ENCODE results near the gene POU2F3.
"Not testable (repeated sequence)": the region's sequence is repeated elsewhere in the genome, so short reads cannot be mapped to it uniquely, and the experiment has no call there.

POU2F3 gene

DNA sequence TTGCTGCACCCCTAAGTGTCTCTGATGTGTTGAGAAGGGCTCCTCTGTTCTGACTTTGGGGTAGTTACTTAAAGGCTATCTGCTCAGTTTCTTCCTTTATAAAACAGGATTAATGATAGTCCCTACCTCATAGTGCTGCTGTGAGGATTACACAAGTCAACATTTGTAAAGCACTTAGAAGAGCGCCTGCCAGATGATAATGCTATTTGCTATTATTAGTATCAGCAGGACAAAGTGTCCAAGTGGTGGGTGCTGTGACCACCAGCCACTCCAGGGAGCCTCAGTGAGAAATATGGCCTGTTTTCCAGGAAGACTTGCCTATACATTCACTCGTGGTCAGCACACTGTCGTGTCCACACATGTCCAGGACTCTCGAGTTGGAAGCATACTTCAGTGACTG lies 16.2 kb downstream of the POU2F3 start:
- DNase-seq: no peak

DNA sequence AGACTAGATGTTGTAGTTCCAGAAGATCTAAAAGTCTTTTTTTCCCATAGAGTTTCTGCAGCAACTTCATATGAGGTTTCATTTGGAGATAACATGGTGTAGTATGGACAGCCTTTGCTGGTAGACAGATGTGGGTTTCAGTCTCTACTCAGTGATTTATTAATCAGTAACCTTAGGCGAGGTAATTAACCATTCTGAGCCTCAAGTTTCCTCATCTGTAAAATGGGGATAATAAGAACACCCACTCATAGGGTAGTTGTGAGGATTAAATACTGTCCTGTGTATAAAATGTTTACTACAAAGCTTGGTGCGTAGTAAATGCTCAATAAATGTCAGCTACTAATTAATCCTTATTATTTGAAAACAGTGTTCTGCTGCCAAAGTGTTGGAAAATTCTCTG lies 16.8 kb downstream of the POU2F3 start:
- DNase-seq: no peak

DNA sequence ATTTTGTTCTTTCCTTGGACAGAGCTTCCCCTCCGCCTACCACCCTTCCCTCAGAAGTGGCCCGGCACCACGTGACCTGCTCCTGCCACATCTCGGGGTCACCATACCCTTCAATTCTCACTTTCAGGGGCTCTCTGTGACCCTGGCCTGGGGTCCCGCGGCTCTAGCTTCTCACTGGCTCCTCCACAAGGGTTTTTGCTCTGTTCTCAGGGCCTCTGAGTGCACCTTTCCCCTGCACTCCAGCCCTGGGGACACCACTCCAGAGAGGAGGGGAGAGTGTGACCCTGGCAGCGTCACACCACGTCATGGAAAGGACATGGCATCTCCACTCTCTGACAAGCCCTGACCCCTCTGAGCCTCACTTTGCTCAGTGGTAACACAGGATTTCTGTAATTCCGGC lies 17.4 kb downstream of the POU2F3 start:
- no peak for DNase-seq

DNA sequence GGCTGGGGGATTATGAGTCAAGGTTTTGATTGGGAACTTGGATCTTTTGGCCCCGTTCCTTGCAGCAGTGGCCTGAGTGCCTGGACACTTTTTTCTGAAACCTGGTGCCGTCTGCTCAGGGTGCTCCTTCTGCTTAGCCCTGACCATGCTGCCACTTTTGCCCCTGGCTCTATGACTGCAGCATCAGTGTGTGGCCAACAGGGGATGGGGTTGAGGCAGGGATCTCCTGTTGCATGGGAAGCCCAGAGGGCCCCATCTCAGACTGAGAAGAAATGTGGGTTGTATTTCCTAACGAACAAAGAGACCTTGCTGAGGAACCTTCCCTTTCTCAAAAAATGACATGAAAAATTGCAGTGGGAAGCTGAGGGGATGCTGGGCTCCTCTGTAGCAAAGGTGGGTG lies 18.7 kb downstream of the POU2F3 start:
- DNase-seq: peak; percentile 53

DNA sequence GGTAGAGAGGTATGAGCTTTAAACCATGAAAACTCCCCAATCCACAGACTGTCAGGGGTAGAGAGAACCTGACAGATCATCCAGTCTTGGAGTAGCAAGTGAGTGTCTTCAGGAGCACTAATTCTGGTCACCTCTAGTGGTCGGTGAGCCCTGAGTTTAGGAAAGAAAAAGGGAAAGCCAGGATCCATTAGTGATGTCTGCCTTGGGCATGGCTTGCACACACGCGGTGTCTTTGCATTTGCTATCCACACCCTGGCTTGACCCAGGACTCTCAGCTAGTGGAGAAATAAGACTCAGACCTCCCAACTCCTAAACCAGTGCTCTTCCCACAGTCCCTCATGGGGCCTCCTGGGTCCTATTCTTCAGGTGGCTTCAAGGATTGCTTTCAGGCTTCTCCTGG lies 19.3 kb downstream of the POU2F3 start:
- DNase-seq: no peak

DNA sequence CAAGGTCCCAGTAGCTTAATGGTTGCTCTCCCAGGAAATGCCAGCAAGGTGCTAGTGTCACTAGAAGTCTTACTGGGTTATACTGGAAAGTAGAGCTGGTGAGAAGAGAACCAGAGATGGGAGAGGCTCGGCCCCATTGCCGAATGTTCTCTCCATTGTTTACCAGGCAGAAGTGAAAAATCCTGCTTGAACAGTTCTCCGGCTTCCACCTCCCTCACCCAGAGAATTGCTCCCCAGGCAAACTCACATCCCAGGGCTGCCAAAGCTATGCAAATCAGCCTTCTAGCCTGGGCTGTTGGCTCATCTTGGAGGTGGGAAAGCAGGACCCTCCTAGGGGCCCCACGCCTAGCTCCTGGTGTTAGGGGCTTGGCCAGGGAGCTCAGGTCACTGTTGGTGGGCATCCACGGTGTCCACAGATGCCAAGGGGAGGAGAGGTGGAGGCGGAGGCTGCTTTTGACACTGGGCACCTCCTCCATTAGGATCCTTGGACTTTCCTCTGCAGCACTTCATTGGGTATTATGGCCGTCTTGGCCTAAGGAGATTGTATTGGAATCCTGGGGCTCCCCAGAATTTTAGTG lies 20.1 kb downstream of the POU2F3 start:
- DNase-seq: peak; percentile 85

DNA sequence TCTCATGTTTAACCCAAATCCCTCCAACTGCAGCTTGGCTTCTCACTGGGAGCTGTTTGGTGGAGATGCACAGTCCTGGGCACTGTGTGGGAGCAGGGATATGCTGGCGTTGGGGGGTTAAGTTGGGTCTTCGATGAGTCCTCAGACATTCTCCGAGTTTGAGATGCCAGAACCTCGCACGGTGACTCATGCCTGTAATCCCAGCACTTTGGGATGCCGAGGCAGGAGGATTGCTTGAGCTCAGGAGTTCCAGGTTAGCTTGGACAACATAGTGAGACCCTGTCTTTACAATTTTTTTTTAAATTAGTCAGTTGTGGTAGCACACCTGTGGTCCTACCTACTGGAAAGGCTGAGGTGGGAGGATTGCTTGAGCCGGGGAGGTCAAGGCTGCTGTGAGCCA lies 20.7 kb downstream of the POU2F3 start:
- no peak for DNase-seq

DNA sequence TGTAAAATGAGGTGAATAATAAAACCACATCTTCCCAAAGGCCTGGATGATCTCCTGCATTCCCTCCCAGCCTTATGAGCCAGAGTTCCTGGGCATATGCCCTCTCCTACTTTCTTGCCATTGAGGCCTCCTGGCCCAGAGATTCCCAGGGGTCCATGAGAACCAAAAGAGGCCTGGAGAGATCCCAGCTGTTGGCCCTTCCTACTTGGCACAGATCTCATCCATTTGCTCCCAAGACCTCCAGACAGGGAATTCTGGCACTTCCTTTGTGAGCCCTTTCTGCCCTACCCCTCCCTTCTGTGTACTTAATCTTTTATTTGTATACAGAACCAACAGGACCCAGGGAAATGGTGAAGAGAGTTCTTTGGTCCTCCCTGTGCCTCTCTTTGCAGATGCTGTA lies 21.4 kb downstream of the POU2F3 start:
- no peak for DNase-seq

DNA sequence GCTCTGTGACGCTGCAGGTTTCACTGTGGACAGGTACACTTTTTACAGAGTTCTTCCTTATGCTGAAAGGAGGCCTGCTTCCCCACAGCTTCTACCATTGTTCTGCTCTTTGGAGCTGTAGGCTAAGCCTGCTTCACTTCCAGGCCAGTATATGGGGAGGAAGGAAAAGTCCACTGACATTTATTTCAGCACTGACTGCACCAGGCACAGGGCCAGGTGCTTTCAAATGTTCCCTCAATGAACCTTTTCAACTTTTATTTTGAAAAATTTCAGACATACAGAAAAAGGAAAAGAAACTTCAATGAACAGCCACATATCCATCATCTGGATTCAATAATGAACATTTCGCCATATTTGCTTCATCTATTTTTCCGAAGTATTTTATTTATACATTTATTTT lies 22.0 kb downstream of the POU2F3 start:
- no peak for DNase-seq

DNA sequence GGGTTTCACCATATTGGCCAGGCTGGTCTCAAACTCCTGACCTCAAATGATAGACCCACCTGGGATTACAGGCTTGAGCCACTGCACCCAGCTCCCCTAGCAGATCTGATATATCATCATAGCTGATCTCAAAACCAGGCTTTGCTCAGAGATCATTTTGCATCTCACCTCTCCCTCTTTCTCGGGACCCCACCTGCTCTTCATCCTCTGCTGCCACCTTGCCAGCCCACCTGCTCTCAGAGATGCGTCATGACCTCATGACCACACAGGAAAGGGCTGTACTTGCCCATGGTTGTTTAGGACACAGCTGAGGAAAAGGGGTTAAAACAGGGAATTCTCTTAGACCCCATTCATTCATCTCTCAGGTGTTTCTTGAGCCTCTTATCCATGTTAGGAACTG lies 27.4 kb downstream of the POU2F3 start:
- no peak for DNase-seq

DNA sequence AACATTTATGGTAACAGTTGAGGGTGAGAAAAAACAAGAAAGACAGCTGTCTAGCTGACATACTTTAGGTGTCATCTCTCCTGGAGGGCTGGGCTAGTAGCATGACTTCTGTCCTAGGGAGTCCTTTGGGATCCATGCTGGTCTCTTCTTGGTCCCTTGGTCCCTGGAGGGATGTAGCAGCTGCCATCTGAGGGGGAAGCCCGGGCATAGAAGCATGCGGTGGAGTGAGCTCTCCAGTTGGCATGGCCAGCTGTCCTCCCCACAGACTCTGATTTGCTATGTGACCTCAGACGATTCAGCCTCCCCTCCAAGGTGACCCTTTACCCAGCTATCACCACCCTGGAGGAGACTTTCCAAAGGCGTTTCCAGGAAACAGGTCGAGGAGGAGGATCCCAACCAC lies 28.7 kb downstream of the POU2F3 start:
- DNase-seq: no peak

DNA sequence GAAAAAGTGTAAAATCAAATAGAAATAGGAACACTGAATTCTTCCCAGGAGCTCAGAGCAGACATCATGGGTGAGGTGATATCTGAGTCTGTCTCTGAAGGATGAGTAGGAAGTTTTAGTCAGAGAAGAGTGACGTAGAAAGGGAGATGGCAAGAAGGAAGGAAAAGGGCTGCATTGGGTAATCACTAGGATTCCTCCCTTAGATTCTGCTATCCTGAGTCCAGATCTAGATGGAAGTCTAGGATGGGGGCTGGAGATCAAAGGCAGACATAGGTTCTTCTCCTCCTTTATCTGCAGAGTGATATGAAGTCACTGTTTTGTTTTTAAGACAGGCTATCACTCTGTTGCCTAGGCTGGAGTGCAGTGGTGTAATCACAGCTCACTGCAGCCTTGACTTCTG lies 30.4 kb downstream of the POU2F3 start:
- DNase-seq: no peak

DNA sequence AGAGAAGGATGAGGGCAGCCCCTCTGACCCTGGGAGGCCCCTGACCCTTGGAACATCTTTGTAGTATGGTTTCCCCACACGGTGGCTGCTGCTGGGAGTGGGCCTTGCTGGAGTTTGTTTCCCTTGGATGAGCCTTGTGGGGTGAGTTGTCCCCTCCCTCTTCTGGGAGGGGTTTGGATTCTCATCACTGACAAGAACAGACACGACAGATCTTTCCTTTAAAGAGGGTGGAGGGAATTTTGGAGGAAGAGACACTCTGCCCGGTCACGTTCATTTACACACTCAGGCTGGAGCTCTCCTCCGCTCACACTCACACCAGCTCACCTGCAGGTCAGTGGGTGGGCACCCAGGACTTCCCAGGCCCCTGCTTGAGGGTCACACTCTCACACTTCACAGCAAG lies 31.7 kb downstream of the POU2F3 start:
- no peak for DNase-seq

DNA sequence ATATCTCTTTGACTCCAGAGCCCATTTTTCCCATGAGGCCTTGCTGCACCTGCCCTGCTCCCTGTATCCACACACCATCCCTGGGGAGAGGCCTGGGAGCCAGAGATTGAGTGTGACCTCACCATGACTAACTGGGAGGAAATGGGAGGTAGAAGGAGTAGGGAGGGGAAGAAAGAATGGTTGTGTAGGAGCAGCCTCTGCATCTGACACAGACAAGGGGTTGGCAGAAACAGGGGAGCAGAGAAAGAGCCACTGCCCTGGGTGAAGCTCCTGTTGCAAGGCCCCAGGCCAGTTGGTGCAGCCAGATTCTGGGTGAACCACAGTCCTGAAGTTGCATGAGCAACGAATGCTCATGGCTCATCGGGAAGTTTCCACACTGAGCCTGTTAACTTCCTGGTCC lies 32.4 kb downstream of the POU2F3 start:
- no peak for DNase-seq

DNA sequence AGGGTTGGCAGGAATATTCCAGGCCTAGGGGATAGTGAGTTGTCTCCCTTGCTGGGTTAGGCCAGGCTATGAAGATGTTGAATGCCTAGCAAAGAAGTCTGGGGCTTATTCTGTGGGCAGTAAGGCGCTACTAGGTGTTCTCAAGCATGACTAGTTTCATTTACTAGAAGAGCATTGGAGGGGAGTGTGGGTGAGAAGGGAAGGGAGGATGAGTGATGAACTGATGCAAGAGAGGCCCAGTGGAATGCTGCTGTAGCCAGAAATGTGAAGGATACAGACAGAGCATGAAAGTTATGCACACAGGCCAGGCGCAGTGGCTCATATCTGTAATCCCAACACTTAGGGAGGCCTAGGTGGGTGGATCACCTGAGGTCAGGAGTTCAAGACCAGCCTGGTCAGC lies 33.5 kb downstream of the POU2F3 start:
- DNase-seq: no peak

DNA sequence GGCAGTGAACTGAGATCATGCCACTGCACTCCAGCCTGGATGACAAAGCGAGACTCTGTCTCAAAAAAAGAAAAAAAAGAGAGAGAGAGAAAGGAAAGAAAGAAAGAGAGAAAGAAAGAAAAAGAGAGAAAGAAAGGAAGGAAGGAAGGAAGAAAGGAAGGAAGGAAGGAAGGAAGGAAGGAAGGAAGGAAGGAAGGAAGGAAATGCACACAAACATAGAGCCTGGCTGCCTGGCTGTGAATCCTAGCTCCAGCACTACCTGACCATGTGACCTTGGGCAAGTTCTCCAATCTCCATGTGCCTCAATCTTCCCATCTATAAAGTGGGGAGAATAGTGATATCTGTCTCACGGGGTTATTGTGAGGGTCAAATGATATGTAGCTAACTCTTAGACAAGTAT lies 34.0 kb downstream of the POU2F3 start:
- DNase-seq: not testable (repeated sequence)

DNA sequence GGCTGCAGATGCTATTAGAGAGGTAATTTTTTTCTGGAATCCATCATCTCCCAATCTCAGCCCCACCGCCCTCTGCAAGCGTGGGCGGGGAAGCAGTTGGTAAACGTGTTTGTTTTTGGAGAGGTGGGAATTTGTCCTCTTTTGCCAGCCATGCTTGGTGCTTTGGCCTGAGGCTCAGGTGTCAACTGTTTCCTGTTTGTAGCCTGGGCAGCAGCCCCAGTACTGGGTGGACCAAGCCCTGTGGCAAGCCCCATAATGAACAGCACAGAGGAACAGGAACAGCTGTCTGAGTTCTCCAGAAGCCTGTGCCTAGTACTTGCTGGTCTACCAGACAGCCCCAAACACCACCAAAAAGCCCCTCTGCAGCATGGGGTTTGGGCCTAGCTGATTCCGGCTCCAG lies 39.6 kb downstream of the POU2F3 start:
- DNase-seq: no peak

DNA sequence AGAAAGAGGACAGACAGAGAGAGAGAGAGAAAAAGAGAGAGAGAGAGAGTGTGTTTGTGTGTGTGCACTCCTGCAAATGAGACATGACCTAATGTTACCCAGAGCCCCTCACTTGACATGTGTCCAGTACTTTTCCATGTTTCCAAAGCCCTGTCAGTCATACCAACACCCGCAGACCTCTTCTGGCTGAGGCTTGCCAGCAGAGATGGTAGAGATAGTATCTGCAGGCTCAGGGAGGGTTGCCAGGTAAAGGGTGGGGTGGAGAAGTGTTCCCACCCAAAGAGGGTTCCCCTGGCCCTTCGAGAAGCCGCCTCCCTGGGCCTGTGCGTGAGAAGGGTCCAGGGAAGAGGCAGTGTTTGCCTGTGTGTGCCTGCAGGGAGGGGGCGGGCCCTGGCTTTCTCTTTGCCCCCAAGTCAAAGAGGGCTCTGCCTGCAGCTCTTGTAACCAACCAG lies 40.7 kb downstream of the POU2F3 start:
- no peak for DNase-seq

DNA sequence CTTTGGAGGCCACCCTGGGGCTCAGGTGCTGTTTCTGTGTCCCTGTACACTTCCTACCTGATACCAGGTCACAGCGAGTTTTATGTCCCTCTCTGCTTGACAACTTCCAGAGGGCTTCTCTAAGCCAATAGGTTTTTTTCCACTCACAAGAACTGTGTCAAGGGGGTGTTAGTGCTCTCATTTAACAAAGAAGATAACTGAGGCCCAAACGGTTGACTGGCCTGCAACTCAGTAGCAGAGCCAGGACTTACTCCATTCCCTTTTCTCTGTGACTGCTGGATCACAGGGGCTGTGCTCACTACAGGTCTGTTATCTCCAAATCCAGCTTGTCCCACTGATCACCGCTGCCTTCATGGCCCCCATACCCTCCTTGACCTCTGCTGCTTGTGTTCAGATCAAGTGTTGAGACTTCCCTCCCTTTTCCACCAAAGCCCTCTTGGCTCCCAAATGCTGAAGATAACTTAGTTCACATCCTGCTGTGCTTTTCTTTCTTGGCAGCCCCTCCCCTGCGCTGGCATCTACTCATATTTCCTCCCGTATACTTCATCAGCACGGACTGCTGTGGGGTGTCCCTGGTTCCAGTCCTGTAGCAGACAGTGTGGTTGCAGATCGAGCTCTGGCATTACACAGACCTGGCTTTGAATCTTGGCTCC lies 41.3 kb downstream of the POU2F3 start:
- DNase-seq: no peak

DNA sequence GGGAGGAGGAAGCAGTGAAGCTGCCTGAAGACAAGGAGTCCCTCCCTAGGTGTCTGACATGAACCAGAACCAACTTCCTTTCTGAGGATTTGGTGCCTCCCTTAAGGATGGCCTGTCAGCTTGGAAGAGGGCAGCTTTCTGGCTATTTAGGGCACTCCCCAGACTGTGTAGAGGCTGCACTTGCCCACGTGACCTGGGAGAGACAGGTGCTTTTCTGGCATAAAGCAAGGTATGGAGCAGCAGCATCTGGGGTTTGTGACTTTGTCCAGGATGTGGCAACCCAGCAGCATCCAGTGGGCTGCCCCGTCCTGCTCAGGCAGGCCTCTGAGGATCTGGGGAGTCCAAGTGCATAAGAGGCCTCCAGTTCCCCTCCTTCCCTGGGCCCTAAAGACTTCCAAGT lies 43.2 kb downstream of the POU2F3 start:
- DNase-seq: peak; percentile 37

DNA sequence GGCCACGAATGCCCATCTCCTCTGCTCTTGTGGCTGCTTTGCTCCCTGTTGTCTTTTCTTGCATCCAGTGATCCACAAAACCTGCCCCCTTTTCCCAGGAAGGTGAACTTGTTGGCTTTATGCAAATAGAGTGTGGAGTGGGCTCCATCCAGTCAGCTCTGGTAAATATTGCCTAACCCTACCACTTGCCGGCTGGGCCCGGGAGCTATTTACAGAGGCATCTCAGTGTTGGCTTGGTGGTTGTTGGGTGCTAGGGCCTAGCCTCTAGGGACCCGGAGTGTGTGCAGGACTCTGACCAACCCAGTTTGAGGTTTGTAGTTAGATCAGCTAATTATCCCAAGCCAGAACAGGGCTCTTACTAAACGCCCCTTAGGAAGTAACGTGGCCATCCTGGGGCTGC lies 44.3 kb downstream of the POU2F3 start:
- peak; percentile 97 for DNase-seq

DNA sequence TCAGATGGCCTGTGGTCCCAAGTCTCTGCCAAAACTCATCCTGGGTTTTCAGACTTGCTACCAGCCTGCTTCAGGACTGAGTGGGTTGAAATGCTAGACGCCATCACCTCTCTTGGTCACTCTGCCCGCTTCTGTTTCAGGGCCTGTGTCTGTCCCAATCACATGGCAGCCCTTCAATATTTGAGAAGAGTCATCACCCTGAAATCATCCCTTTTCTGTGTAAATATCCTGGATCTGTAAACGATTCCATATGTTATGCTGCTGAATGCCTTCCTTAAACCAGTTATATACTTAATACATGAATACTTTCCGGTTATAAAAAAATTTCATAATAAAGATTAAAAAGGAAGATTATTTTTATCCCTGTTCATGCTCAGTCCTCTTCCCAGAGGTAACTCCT lies 45.3 kb downstream of the POU2F3 start:
- no peak for DNase-seq

DNA sequence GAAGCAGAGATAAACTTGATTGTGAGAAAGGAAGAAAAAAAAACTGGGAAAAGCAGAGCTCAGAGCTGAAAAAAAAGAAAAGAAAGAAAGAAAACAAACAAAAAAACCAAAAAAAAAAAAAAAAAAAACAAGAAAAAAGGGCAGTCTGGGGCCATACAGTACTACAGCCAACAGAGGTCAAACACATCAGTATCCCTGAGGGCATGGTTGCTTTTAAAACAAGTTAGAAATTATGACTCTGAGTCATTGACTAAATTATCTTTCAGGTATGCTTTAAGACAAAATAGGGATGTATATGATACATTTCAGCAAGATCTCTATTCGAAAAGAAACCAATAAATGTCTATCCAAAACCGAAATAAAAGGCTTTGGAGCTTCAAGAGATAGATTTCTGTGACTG lies 48.1 kb downstream of the POU2F3 start:
- DNase-seq: no peak

DNA sequence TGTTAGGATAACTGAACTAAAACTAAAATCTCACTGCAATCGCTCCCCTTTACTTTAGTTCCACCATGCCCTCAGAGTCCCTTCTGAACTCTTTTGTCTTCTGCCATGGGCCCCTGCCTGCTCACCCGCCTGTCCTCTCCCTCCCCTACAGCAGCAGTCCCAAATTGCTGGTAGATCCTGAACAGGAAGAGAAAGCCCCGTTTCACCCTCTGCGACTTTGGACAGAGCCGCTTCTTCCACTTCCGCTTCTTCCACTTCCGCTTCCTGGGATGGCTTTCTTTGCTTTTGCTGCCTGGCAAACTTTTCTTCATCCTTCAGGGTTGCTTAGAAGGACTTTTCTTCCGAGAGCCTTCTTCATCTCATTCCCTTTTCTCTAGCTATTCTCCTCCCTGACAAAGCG lies 49.5 kb downstream of the POU2F3 start:
- DNase-seq: no peak

DNA sequence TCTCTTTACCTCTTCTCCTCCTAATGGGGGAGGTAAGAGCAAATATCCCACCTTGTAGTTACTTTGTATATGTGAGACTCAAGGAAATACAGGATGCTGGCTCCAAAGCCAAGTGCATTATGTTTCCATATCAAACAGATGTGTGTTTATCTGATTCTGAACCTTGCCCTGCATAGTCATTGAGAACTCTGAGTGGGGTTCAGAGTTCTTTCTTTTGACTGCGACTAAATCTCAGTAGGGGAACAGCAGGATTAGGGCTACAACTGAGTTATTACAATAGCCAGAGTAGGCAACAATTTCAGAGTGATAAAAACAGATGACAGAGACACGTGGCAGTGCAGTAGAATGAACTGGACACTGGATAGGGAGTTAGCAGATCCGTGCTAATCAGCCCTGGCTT lies 51.0 kb downstream of the POU2F3 start:
- DNase-seq: no peak

Measured in NCI-H526 treated with DMSO at 0.1 percent for 48 hours (cell line).